ENCODE results near the gene GSTA2.
"Not testable (repeated sequence)": the region's sequence is repeated elsewhere in the genome, so short reads cannot be mapped to it uniquely, and the experiment has no call there.

GSTA2 gene

GRCh38 chr6:52763322-52763916 is at the start of gene GSTA2:
TSS of gene GSTA2 (minus strand) at chr6:52763475. CDS start at chr6:52757947, 5,528 bp downstream.
- not testable (repeated sequence) for DNase-seq

- not testable (repeated sequence) for DNase-seq
Measured at GRCh38 chr6:52809777-52810176, 46.5 kb upstream of the GSTA2 start.

- no peak for DNase-seq
Measured at GRCh38 chr6:52808660-52809059, 45.4 kb upstream of the GSTA2 start.

- DNase-seq, result not testable (repeated sequence)
Measured at GRCh38 chr6:52803668-52804255, 40.5 kb upstream of the GSTA2 start, which contains the start of gene GSTA1. TSS of gene GSTA1 (minus strand) at chr6:52803816. CDS start at chr6:52799267, 4,549 bp downstream.

- no peak for DNase-seq
Measured at GRCh38 chr6:52802806-52803205, 39.5 kb upstream of the GSTA2 start.

- DNase-seq, result no peak
Measured at GRCh38 chr6:52801188-52801841, 38.0 kb upstream of the GSTA2 start.

- not testable (repeated sequence) for DNase-seq
Measured at GRCh38 chr6:52799272-52799671, 36.0 kb upstream of the GSTA2 start.

GRCh38 chr6:52794366-52794765 is 31.1 kb upstream of the GSTA2 start:
- DNase-seq, result not testable (repeated sequence)

GRCh38 chr6:52790861-52791260 is 27.6 kb upstream of the GSTA2 start:
- DNase-seq, result no peak

- DNase-seq, result not testable (repeated sequence)
Measured at GRCh38 chr6:52789658-52790057, 26.4 kb upstream of the GSTA2 start.

GRCh38 chr6:52788478-52788877 is 25.2 kb upstream of the GSTA2 start:
- DNase-seq, result no peak

- no peak for DNase-seq
Measured at GRCh38 chr6:52787917-52788316, 24.6 kb upstream of the GSTA2 start.

- DNase-seq, result no peak
Measured at GRCh38 chr6:52786249-52786956, 23.1 kb upstream of the GSTA2 start.

GRCh38 chr6:52782696-52783274 is 19.5 kb upstream of the GSTA2 start:
- DNase-seq, result not testable (repeated sequence)

- not testable (repeated sequence) for DNase-seq
Measured at GRCh38 chr6:52782209-52782608, 18.9 kb upstream of the GSTA2 start.

- DNase-seq, result no peak
Measured at GRCh38 chr6:52779237-52779636, 16.0 kb upstream of the GSTA2 start.

- DNase-seq, result not testable (repeated sequence)
Measured at GRCh38 chr6:52776711-52777351, 13.6 kb upstream of the GSTA2 start.

- not testable (repeated sequence) for DNase-seq
Measured at GRCh38 chr6:52769399-52769798, 6.1 kb upstream of the GSTA2 start.

- not testable (repeated sequence) for DNase-seq
Measured at GRCh38 chr6:52767658-52768057, 4.4 kb upstream of the GSTA2 start.

- not testable (repeated sequence) for DNase-seq
Measured at GRCh38 chr6:52761673-52762491, 1.4 kb downstream of the GSTA2 start.

- no peak for DNase-seq
Measured at GRCh38 chr6:52760105-52760765, 3.0 kb downstream of the GSTA2 start.

Data from NCI-H524 treated with DMSO at 0.1 percent for 48 hours (cell line).